ENCODE data around the gene RET.

The RET gene

DNA sequence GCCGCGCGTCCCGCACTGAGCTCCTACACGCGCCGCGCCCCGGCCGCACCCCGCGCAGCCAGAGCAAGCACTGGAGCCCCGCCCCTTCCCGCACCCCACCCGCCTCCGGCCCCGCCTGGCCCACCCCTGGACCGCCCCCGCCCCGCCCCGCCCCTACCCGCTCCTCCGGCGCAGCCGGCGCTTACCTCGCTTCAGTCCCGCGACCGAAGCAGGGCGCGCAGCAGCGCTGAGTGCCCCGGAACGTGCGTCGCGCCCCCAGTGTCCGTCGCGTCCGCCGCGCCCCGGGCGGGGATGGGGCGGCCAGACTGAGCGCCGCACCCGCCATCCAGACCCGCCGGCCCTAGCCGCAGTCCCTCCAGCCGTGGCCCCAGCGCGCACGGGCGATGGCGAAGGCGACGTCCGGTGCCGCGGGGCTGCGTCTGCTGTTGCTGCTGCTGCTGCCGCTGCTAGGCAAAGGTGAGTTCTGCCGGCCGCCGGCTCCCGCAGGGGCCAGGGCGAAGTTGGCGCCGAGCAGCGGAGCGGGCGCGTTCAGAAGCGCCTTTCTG, at the start of gene RET:
Gene RET (plus strand): TSS at position 194 of the 545 bp plus-strand sequence. CDS start 190 bp downstream, at position 384.
- H3K36me3 ChIP-seq (ENCODE audit: control insufficient read depth in 2 of 2, insufficient read depth in 1 of 2, low read length in 2 of 2), result no peaks in the 10 kb centered on the region
- ChIA-PET CTCF (no interaction called here), POLR2A (interaction anchor here (1.0 kb wide), 1 partner anchor 152 kb away, joined by 4 read pairs; no protein-coding TSS in a partner anchor)
- H3K4me3 ChIP-seq (ENCODE audit: low read depth, low read length), result peak within 1 kb of the TSS; percentile 39
- no peaks in the 10 kb centered on the region for H3K4me1 ChIP-seq (ENCODE audit: control insufficient read depth, insufficient read depth, low read length)
- TF ChIP-seq ZNF658 (tag by site-specific recombination; IDR thresholded peaks at IDR 0.05) (no peak), TRIM28 (IDR thresholded peaks at IDR 0.05; ENCODE audit: borderline replicate concordance, low read length) (no peak), ZBTB20 (tag by site-specific recombination; IDR thresholded peaks at IDR 0.05) (peak; percentile 65), ZNF660 (tag by site-specific recombination; IDR thresholded peaks at IDR 0.05) (0 out of 2 replicates have a peak, but pooled peaks have one; percentile 54), ZBTB8A (tag by site-specific recombination; IDR thresholded peaks at IDR 0.05) (peak; percentile 36), ZNF561 (tag by site-specific recombination; IDR thresholded peaks at IDR 0.05; ENCODE audit: borderline replicate concordance) (peak; percentile 64; the same call in 1 of the 2 replicates), SP7 (tag by site-specific recombination; IDR thresholded peaks at IDR 0.05) (no peak), ZNF10 (tag by site-specific recombination; IDR thresholded peaks at IDR 0.05) (0 out of 2 replicates have a peak, but pooled peaks have one; percentile 10)
- TF ChIP-seq, protein P1, sequence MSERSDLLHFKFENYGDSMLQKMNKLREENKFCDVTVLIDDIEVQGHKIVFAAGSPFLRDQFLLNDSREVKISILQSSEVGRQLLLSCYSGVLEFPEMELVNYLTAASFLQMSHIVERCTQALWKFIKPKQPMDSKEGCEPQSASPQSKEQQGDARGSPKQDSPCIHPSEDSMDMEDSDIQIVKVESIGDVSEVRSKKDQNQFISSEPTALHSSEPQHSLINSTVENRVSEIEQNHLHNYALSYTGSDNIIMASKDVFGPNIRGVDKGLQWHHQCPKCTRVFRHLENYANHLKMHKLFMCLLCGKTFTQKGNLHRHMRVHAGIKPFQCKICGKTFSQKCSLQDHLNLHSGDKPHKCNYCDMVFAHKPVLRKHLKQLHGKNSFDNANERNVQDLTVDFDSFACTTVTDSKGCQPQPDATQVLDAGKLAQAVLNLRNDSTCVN (tag by site-specific recombination; optimal IDR thresholded peaks at IDR 0.05), result peak; percentile 65
- TF ChIP-seq, protein P2, sequence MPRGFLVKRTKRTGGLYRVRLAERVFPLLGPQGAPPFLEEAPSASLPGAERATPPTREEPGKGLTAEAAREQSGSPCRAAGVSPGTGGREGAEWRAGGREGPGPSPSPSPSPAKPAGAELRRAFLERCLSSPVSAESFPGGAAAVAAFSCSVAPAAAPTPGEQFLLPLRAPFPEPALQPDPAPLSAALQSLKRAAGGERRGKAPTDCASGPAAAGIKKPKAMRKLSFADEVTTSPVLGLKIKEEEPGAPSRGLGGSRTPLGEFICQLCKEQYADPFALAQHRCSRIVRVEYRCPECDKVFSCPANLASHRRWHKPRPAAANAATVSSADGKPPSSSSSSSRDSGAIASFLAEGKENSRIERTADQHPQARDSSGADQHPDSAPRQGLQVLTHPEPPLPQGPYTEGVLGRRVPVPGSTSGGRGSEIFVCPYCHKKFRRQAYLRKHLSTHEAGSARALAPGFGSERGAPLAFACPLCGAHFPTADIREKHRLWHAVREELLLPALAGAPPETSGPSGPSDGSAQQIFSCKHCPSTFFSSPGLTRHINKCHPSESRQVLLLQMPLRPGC (tag by site-specific recombination; IDR thresholded peaks at IDR 0.05), result no peak
- no peaks in the 10 kb centered on the region for H3K9me3 ChIP-seq (ENCODE audit: control insufficient read depth, insufficient read depth, low read depth, low read length)
- no peak within 1 kb of the TSS for H3K27ac ChIP-seq (ENCODE audit: extremely low read depth, low read depth, low read length)

DNA sequence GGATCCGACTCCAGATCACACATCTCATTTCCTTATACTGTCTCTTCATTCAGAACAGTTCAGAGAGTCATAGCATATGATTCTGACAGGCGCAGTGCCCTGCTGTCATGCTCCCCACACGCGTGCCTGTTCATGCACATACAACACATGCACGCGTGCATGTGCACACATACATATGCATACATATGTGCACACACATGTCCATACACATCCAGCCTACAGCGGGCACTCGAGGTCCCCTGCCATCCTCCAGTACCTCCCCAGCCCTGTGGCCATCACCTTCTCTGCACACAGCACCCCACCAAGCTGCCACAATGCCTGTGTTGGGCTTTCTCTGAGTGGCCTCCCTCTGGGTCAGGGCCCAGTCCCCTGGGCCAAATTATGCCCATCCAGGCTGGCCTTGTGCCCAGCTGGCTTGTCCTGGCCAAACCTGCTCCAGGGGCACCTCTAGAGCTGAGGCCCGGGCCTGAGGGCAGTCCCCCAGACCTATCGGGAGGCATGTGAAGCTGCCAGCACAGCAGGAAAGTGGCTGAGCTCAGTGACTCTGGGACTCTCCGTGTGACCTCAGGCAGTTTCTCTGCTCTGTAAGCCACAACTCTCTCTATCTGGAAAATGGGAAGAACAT, 49.4 kb upstream of the RET start:
- Histone ChIP-seq H3K4me1 (ENCODE audit: control insufficient read depth, insufficient read depth, low read length) (no peaks in the 10 kb centered on the region), H3K4me3 (ENCODE audit: low read depth, low read length) (no peak overlapping the region), H3K27ac (ENCODE audit: extremely low read depth, low read depth, low read length) (no peak overlapping the region), H3K9me3 (ENCODE audit: control insufficient read depth, insufficient read depth, low read depth, low read length) (no peaks in the 10 kb centered on the region), H3K36me3 (ENCODE audit: control insufficient read depth in 2 of 2, insufficient read depth in 1 of 2, low read length in 2 of 2) (no peaks in the 10 kb centered on the region)
- POLR2A ChIA-PET, result no interaction called here
- CTCF ChIA-PET, result no interaction called here
- no peak for TF ChIP-seq ZNF214 (tag by site-specific recombination; IDR thresholded peaks at IDR 0.05; ENCODE audit: borderline replicate concordance)
- TF ChIP-seq ZBTB1 (tag by site-specific recombination; IDR thresholded peaks at IDR 0.05), result no peak
- TF ChIP-seq, protein P3, sequence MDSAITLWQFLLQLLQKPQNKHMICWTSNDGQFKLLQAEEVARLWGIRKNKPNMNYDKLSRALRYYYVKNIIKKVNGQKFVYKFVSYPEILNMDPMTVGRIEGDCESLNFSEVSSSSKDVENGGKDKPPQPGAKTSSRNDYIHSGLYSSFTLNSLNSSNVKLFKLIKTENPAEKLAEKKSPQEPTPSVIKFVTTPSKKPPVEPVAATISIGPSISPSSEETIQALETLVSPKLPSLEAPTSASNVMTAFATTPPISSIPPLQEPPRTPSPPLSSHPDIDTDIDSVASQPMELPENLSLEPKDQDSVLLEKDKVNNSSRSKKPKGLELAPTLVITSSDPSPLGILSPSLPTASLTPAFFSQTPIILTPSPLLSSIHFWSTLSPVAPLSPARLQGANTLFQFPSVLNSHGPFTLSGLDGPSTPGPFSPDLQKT (IDR thresholded peaks at IDR 0.05; ENCODE audit: borderline replicate concordance, low read depth, low read length), result no peak
- TF ChIP-seq MYNN (tag by site-specific recombination; IDR thresholded peaks at IDR 0.05; ENCODE audit: borderline replicate concordance), result no peak
- TF ChIP-seq ZNF654 (tag by site-specific recombination; IDR thresholded peaks at IDR 0.05; ENCODE audit: low read depth), result no peak
- TF ChIP-seq, protein P4, sequence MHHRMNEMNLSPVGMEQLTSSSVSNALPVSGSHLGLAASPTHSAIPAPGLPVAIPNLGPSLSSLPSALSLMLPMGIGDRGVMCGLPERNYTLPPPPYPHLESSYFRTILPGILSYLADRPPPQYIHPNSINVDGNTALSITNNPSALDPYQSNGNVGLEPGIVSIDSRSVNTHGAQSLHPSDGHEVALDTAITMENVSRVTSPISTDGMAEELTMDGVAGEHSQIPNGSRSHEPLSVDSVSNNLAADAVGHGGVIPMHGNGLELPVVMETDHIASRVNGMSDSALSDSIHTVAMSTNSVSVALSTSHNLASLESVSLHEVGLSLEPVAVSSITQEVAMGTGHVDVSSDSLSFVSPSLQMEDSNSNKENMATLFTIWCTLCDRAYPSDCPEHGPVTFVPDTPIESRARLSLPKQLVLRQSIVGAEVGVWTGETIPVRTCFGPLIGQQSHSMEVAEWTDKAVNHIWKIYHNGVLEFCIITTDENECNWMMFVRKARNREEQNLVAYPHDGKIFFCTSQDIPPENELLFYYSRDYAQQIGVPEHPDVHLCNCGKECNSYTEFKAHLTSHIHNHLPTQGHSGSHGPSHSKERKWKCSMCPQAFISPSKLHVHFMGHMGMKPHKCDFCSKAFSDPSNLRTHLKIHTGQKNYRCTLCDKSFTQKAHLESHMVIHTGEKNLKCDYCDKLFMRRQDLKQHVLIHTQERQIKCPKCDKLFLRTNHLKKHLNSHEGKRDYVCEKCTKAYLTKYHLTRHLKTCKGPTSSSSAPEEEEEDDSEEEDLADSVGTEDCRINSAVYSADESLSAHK (tag by site-specific recombination; IDR thresholded peaks at IDR 0.05), result no peak

Data from HEK293 (cell line).